IMR-90 (cell line): ENCODE results near the gene MAD2L2. TPM values are rescaled to one million over a fixed set of nuclear protein-coding genes. Genes with fewer than 3 reads are reported as not detected.
A peak's percentile ranks its signal among the peaks of the same experiment; 100 is the strongest.

Experiments used
- ATAC-seq: fragments of 200-7000 bp; cut with Tn5 transposase; 2 replicates; pipeline ENCODE4 v1.9.1; 2020; ENCODE audit warnings: low read depth, mild to moderate bottlenecking, moderate library complexity
- BruUV-seq: library from RNA; stranded (reverse); fragments of 400-500 nt; replicated peaks from 2 replicates; lab custom pipeline; 2021; lab: Mats Ljungman, UMichigan
- CTCF ChIA-PET: fragments of 300-600 bp; formaldehyde crosslinking; extraction: SDS; loops from one replicate; lab custom pipeline; 2021; ENCODE audit warnings: antibody characterized with exemption; lab: Yijun Ruan, JAX
- POLR2A ChIA-PET: fragments of 300-600 bp; sonication (Branson Sonifier 250); formaldehyde crosslinking; loops from one replicate; lab custom pipeline; 2022; ENCODE audit warnings: antibody characterized with exemption; ENCODE audit not compliant: unreplicated experiment; lab: Charles Lee
- DNase-seq: peaks from one replicate; pipeline ENCODE4 v3.0.0; 2013
- H2AFZ ChIP-seq: replicated peaks from 2 replicates; pipeline ENCODE3; 2013; ENCODE audit warnings: low read length, mild to moderate bottlenecking; ENCODE audit not compliant: poor library complexity
- H2AK5ac ChIP-seq: 2 replicates; pipeline ENCODE4 v1.6.1; 2013; ENCODE audit warnings: low read depth, low read length, inconsistent platforms
- H2AK9ac ChIP-seq: replicated peaks from 2 replicates; pipeline ENCODE3; 2013; ENCODE audit warnings: mild to moderate bottlenecking, low read depth, low read length, moderate library complexity; ENCODE audit not compliant: poor library complexity
- H2BK120ac ChIP-seq: 2 replicates; pipeline ENCODE4 v1.6.1; 2013; ENCODE audit warnings: low read depth, low read length, inconsistent platforms
- H2BK15ac ChIP-seq: 3 replicates; pipeline ENCODE4 v1.6.1; 2013; ENCODE audit warnings: low read depth, low read length, inconsistent platforms
- H2BK20ac ChIP-seq: 2 replicates; pipeline ENCODE4 v1.6.1; 2013; ENCODE audit warnings: low read depth, mild to moderate bottlenecking, inconsistent platforms, low read length, moderate library complexity
- H2BK5ac ChIP-seq: 2 replicates; pipeline ENCODE4 v1.6.1; 2013; ENCODE audit warnings: mild to moderate bottlenecking, low read depth, low read length, inconsistent platforms; ENCODE audit not compliant: poor library complexity, severe bottlenecking
- H3K14ac ChIP-seq: replicated peaks from 2 replicates; pipeline ENCODE4 v1.6.1; 2013; ENCODE audit warnings: low read depth, low read length, inconsistent platforms
- H3K18ac ChIP-seq: 2 replicates; pipeline ENCODE4 v1.6.1; 2013; ENCODE audit warnings: low read depth, low read length, control low read depth
- H3K23ac ChIP-seq: 2 replicates; pipeline ENCODE4 v1.6.1; 2013; ENCODE audit warnings: low read depth, low read length, inconsistent platforms
- H3K27ac ChIP-seq: 2 replicates; pipeline ENCODE4 v1.5.1; 2013; ENCODE audit warnings: mild to moderate bottlenecking, control low read depth, low read length; ENCODE audit not compliant: insufficient read depth
- H3K27me3 ChIP-seq: 2 replicates; pipeline ENCODE4 v1.6.1; 2013; ENCODE audit warnings: low read length; ENCODE audit not compliant: control insufficient read depth, insufficient read depth
- H3K36me3 ChIP-seq: 2 replicates; pipeline ENCODE4 v1.6.1; 2013; ENCODE audit warnings: low read length, mixed read lengths; ENCODE audit not compliant: control insufficient read depth, insufficient read depth
- H3K4ac ChIP-seq: 2 replicates; pipeline ENCODE4 v1.6.1; 2013; ENCODE audit warnings: low read depth, low read length, inconsistent platforms
- H3K4me1 ChIP-seq: 2 replicates; pipeline ENCODE4 v1.6.1; 2013; ENCODE audit warnings: low read length, mixed read lengths; ENCODE audit not compliant: control insufficient read depth, insufficient read depth
- H3K4me2 ChIP-seq: 2 replicates; pipeline ENCODE4 v1.6.1; 2013; ENCODE audit warnings: low read depth, mild to moderate bottlenecking, control low read depth, low read length, moderate library complexity
- H3K4me3 ChIP-seq: 2 replicates; pipeline ENCODE4 v1.5.1; 2013; ENCODE audit warnings: low read depth, mild to moderate bottlenecking, control low read depth, low read length, moderate library complexity; ENCODE audit not compliant: insufficient read depth
- H3K56ac ChIP-seq: 2 replicates; pipeline ENCODE4 v1.6.1; 2013; ENCODE audit warnings: low read length, inconsistent platforms; ENCODE audit not compliant: insufficient read depth; ENCODE audit errors: extremely low read depth
- H3K79me1 ChIP-seq, 2 experiments: 2 replicates each; pipeline ENCODE4 v1.6.1; 2013; ENCODE audit warnings: low read length in 2 of 2, inconsistent platforms in 1 of 2, low read depth in 1 of 2
- H3K9ac ChIP-seq: 2 replicates; pipeline ENCODE4 v1.6.1; 2013; ENCODE audit warnings: low read depth, low read length, control low read depth
- H3K9me1 ChIP-seq: 2 replicates; pipeline ENCODE4 v1.6.1; 2013; ENCODE audit warnings: low read length, inconsistent platforms; ENCODE audit not compliant: insufficient read depth
- H3K9me3 ChIP-seq: 2 replicates; pipeline ENCODE4 v1.6.1; 2013; ENCODE audit warnings: low read length; ENCODE audit not compliant: control insufficient read depth, insufficient read depth
- H4K20me1 ChIP-seq: 2 replicates; pipeline ENCODE4 v1.6.1; 2013; ENCODE audit warnings: low read length, inconsistent platforms; ENCODE audit not compliant: insufficient read depth
- H4K5ac ChIP-seq: 2 replicates; pipeline ENCODE4 v1.6.1; 2013; ENCODE audit warnings: mild to moderate bottlenecking, low read depth, low read length, control low read depth
- H4K8ac ChIP-seq, 2 experiments: 2 replicates each; pipeline ENCODE4 v1.6.1; 2013; ENCODE audit warnings: low read depth in 2 of 2, low read length in 2 of 2, control low read depth in 1 of 2, inconsistent platforms in 1 of 2
- H4K91ac ChIP-seq: 2 replicates; pipeline ENCODE4 v1.6.1; 2013; ENCODE audit warnings: low read depth, low read length, inconsistent platforms; ENCODE audit not compliant: insufficient read depth
- RAD21 ChIP-seq: IDR thresholded peaks from 2 replicates; pipeline ENCODE4 v1.6.1; 2012; ENCODE audit warnings: low read length, improper control_type of control experiment
- RFX5 ChIP-seq: IDR thresholded peaks from 2 replicates; pipeline ENCODE4 v1.8.0; 2012; ENCODE audit warnings: low read depth, mild to moderate bottlenecking, low read length, moderate library complexity
- SMC3 ChIP-seq: fragments of 150-350 bp; IDR thresholded peaks from 2 replicates; pipeline ENCODE4 v1.6.1; 2016; ENCODE audit warnings: low read depth, mild to moderate bottlenecking, antibody characterized with exemption, low read length, moderate library complexity
- WGBS, 2 experiments: methylation state at CpG; one replicate each; pipeline versions ENCODE4 v1.1.5 to v1.1.7; 2013; ENCODE audit warnings: missing lambda C conversion rate in 2 of 2; ENCODE audit not compliant: insufficient read length in 1 of 2; ENCODE audit errors: extremely low coverage in 2 of 2; 5-methylcytosine and 5-hydroxymethylcytosine counted together
- dilution Hi-C: fragments of 300-500 bp; cut with HindIII; formaldehyde crosslinking; loops from one replicate; pipeline ENCODE4 v1.14.3; 2018; ENCODE audit warnings: low sequenced_read_pairs; ENCODE audit not compliant: unreplicated experiment
- in situ Hi-C: fragments of 300-500 bp; cut with MboI; formaldehyde crosslinking; loops from 3 replicates; pipeline ENCODE4 v1.14.3; 2019; ENCODE audit warnings: low sequenced_read_pairs, inconsistent platforms, mixed read lengths
- intact Hi-C: fragments of 100-400 bp; cut with micrococcal nuclease; formaldehyde crosslinking; loops from 2 replicates; pipeline ENCODE4 v1.10.0; 2022
- polyA plus RNA-seq, 3 experiments: library from polyadenylated mRNA; depleted of rRNA; stranded (reverse); fragments of >200 nt; gene quantifications; 2 replicates each; pipeline ENCODE4 v1.2.3, GENCODE V29; 2012; ENCODE audit warnings: low replicate concordance in 1 of 3
- total RNA-seq: library from RNA; depleted of rRNA; stranded (reverse); fragments of >200 nt; gene quantifications from 2 replicates; pipeline ENCODE4 v1.2.3, GENCODE V29; 2012
- TF ChIP-seq, protein P1 (sequence below): conservative IDR thresholded peaks from 2 replicates; pipeline ENCODE4 v1.5.1; 2012; ENCODE audit warnings: mild to moderate bottlenecking, low read depth, low read length, improper control_type of control experiment

Gene MAD2L2
- total and polyA plus RNA-seq, 2 of the 4 experiments (the other 2 are of a cell fraction) = 44.6 to 70.9 TPM

DNA sequence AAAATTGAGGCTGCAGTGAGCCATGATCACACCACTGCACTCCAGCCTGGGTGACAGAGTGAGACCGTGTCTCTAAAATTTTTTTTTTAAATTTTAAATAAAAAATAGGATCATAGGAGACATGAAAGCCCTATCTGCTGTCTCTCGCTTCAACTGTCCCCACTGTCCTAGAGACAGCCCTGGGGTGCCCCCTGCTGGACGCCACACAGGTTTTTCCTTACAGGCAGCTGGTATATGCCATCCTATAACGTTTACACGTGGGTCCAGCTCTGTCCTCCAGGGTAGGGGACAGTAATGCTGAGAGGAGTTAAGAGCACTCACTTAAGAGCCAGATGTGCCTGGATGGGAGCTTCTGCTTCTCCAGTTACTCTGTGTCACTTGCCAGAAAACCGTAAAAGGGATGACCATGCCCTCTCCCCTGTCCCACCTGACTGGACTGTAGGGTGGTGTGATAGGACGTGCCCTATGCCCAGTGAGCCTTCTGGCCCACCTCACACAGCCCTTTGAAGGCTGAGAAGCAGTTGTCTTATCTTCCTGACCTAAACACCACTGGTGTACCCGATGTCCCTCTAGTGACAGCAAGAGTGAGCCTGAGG, 35.2 kb downstream of the MAD2L2 start:
- dilution Hi-C loops = no loop called here
- Histone ChIP-seq H4K91ac (no peak overlapping the region), H3K9me1 (no peaks in the 10 kb centered on the region), H3K4me2 (no peak overlapping the region), H2AK9ac (peak overlapping the region; percentile 8), H2AFZ (peak overlapping the region; percentile 51), H3K27ac (no peak overlapping the region), H3K4ac (no peak overlapping the region), H3K23ac (no peak overlapping the region), H3K56ac (no peak overlapping the region), H2BK5ac (no peak overlapping the region), H3K9ac (no peak overlapping the region), H3K9me3 (no peaks in the 10 kb centered on the region), H2BK20ac (no peak overlapping the region), H3K36me3 (no peaks in the 10 kb centered on the region), H4K5ac (no peak overlapping the region), H2BK15ac (no peak overlapping the region), H3K79me1 (no peaks in the 10 kb centered on the region), H3K4me3 (no peak overlapping the region), H4K8ac (no peak overlapping the region), H2BK120ac (no peak overlapping the region), H3K14ac (no peak overlapping the region), H4K20me1 (no peaks in the 10 kb centered on the region; the same call in 1 of the 2 replicates), H2AK5ac (no peak overlapping the region), H3K18ac (no peak overlapping the region), H3K4me1 (no peaks in the 10 kb centered on the region; the same call in 1 of the 2 replicates), H3K27me3 (peaks cover 19% of the 10 kb centered on the region)
- ATAC-seq (peak; percentile 74), DNase-seq (peak; percentile 60)
- ChIA-PET POLR2A (no interaction called here), CTCF (interaction anchor here (0.6 to 1.3 kb wide), 11 partner anchors 9 to 608 kb away, joined by 3 to 11 read pairs (median 3); partner anchors contain the start of genes FBXO2, FBXO44 and UBIAD1)
- no TSS peak for BruUV-seq
- TF ChIP-seq RFX5 (no peak), SMC3 (peak; percentile 59), RAD21 (peak; percentile 73)
- TF ChIP-seq, protein P1, sequence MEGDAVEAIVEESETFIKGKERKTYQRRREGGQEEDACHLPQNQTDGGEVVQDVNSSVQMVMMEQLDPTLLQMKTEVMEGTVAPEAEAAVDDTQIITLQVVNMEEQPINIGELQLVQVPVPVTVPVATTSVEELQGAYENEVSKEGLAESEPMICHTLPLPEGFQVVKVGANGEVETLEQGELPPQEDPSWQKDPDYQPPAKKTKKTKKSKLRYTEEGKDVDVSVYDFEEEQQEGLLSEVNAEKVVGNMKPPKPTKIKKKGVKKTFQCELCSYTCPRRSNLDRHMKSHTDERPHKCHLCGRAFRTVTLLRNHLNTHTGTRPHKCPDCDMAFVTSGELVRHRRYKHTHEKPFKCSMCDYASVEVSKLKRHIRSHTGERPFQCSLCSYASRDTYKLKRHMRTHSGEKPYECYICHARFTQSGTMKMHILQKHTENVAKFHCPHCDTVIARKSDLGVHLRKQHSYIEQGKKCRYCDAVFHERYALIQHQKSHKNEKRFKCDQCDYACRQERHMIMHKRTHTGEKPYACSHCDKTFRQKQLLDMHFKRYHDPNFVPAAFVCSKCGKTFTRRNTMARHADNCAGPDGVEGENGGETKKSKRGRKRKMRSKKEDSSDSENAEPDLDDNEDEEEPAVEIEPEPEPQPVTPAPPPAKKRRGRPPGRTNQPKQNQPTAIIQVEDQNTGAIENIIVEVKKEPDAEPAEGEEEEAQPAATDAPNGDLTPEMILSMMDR = peak; percentile 74
- WGBS, 2 experiments = no CpG with 5 or more reads among the region's 8 CpGs
- intact Hi-C loops = loop anchor here (1.0 kb wide), 1 partner anchor 608 kb away; no protein-coding TSS in a partner anchor
- in situ Hi-C loops = loop anchor here (10.0 kb wide), 1 partner anchor 611 kb away; no protein-coding TSS in a partner anchor
